ENCODE results near the gene PRKACA.

The PRKACA gene

GRCh38 chr19:14155371-14155770, 37.8 kb upstream of the PRKACA start:
- DNase-seq (ENCODE audit: extremely low spot score) = no peak
- ChIA-PET CTCF (interaction anchor here (1.1 kb wide), 1 partner anchor 19 kb away, joined by 3 read pairs; the partner anchor contains the start of gene ASF1B), POLR2A (no interaction called here)
- TF ChIP-seq, protein P1, sequence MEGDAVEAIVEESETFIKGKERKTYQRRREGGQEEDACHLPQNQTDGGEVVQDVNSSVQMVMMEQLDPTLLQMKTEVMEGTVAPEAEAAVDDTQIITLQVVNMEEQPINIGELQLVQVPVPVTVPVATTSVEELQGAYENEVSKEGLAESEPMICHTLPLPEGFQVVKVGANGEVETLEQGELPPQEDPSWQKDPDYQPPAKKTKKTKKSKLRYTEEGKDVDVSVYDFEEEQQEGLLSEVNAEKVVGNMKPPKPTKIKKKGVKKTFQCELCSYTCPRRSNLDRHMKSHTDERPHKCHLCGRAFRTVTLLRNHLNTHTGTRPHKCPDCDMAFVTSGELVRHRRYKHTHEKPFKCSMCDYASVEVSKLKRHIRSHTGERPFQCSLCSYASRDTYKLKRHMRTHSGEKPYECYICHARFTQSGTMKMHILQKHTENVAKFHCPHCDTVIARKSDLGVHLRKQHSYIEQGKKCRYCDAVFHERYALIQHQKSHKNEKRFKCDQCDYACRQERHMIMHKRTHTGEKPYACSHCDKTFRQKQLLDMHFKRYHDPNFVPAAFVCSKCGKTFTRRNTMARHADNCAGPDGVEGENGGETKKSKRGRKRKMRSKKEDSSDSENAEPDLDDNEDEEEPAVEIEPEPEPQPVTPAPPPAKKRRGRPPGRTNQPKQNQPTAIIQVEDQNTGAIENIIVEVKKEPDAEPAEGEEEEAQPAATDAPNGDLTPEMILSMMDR (IDR thresholded peaks at IDR 0.05; ENCODE audit: control extremely low read depth, extremely low read depth, low read depth, missing control alignments) = no peak

DNA sequence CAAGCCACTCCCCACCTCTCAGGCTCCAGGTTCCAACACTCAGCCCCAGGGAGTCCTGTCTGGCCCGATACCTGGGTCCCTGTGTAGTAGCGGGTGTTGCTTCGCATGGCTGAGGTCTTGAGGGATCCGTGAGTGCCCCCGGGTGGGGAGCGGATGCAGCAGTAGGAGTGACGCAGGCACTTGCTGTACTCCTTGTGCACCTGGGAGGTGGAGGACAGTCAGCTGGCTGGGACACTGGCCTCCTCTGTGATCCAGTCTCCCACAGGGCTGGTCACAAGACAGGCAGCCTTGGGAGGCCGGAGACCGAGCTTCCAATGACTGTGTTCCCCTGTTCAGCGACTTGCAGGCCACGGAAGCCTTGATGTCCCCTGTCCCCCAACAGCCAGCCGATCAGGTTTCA, 35.2 kb upstream of the PRKACA start:
- TF ChIP-seq, protein P1 (IDR thresholded peaks at IDR 0.05; ENCODE audit: control extremely low read depth, extremely low read depth, low read depth, missing control alignments) = no peak
- DNase-seq (ENCODE audit: extremely low spot score) = no peak
- ChIA-PET CTCF (interaction anchor here (1.0 kb wide), 1 partner anchor 195 kb away, joined by 3 read pairs; no protein-coding TSS in a partner anchor), POLR2A (no interaction called here)

- ChIA-PET CTCF (no interaction called here), POLR2A (interaction anchor here (0.9 kb wide), 1 partner anchor 14 kb away, joined by 3 read pairs; no protein-coding TSS in a partner anchor)
- TF ChIP-seq, protein P1 (IDR thresholded peaks at IDR 0.05; ENCODE audit: control extremely low read depth, extremely low read depth, low read depth, missing control alignments) = no peak
- DNase-seq (ENCODE audit: extremely low spot score) = no peak
Observed at GRCh38 chr19:14150770-14151661, 33.5 kb upstream of the PRKACA start.

GRCh38 chr19:14150041-14150769, 32.6 kb upstream of the PRKACA start:
- TF ChIP-seq, protein P1 (IDR thresholded peaks at IDR 0.05; ENCODE audit: control extremely low read depth, extremely low read depth, low read depth, missing control alignments) = no peak
- ChIA-PET CTCF (no interaction called here), POLR2A (interaction anchor here (0.9 kb wide), 1 partner anchor 13 kb away, joined by 3 read pairs; no protein-coding TSS in a partner anchor)
- DNase-seq (ENCODE audit: extremely low spot score) = no peak

- TF ChIP-seq, protein P1 (IDR thresholded peaks at IDR 0.05; ENCODE audit: control extremely low read depth, extremely low read depth, low read depth, missing control alignments) = no peak
- ChIA-PET CTCF (interaction anchor here (2.7 kb wide), 1 partner anchor 12 kb away, joined by 13 read pairs; the partner anchor contains the start of gene ASF1B), POLR2A (no interaction called here)
- DNase-seq (ENCODE audit: extremely low spot score) = peak; percentile 55
Observed at GRCh38 chr19:14149509-14149994, 32.0 kb upstream of the PRKACA start.

GRCh38 chr19:14148751-14149410, 31.3 kb upstream of the PRKACA start:
- no peak for DNase-seq (ENCODE audit: extremely low spot score)
- CTCF ChIA-PET = interaction anchor here (1.2 to 2.7 kb wide), 3 partner anchors 8 to 257 kb away, joined by 3 to 13 read pairs (median 4); partner anchors contain the start of gene ASF1B
- TF ChIP-seq, protein P1 (IDR thresholded peaks at IDR 0.05; ENCODE audit: control extremely low read depth, extremely low read depth, low read depth, missing control alignments) = no peak
- POLR2A ChIA-PET = no interaction called here

All from GM10248 (cell line).